NCI-H2196 (cell line): ENCODE measurements around the gene ITPR1.

Source experiments
- DNase-seq: peaks from one replicate; lab custom pipeline; 2025; ENCODE audit not compliant: unreplicated experiment; lab: John Stamatoyannopoulos, UW

Gene ITPR1

GRCh38 chr3:4529876-4530588, 36.9 kb downstream of the ITPR1 start:
- DNase-seq, result no peak

GRCh38 chr3:4531478-4532025, 38.4 kb downstream of the ITPR1 start:
- no peak for DNase-seq

- no peak for DNase-seq
Observed at GRCh38 chr3:4532535-4533112, 39.5 kb downstream of the ITPR1 start.

GRCh38 chr3:4533489-4534443, 40.6 kb downstream of the ITPR1 start:
- DNase-seq, result no peak

- DNase-seq, result no peak
Observed at GRCh38 chr3:4534906-4535305, 41.8 kb downstream of the ITPR1 start.

GRCh38 chr3:4536260-4536659, 43.1 kb downstream of the ITPR1 start:
- DNase-seq, result no peak

- DNase-seq, result no peak
Observed at GRCh38 chr3:4540267-4540666, 47.1 kb downstream of the ITPR1 start.

- DNase-seq, result no peak
Observed at GRCh38 chr3:4543110-4543509, 50.0 kb downstream of the ITPR1 start.

GRCh38 chr3:4546346-4547178, 53.4 kb downstream of the ITPR1 start:
- DNase-seq, result no peak

- no peak for DNase-seq
Observed at GRCh38 chr3:4547799-4548198, 54.7 kb downstream of the ITPR1 start.

- DNase-seq, result no peak
Observed at GRCh38 chr3:4548356-4548755, 55.2 kb downstream of the ITPR1 start.

- DNase-seq, result no peak
Observed at GRCh38 chr3:4548780-4549179, 55.6 kb downstream of the ITPR1 start.

GRCh38 chr3:4549896-4550295, 56.7 kb downstream of the ITPR1 start:
- DNase-seq, result no peak

- no peak for DNase-seq
Observed at GRCh38 chr3:4551051-4551711, 58.0 kb downstream of the ITPR1 start.

GRCh38 chr3:4551794-4552442, 58.8 kb downstream of the ITPR1 start:
- DNase-seq, result no peak

GRCh38 chr3:4552811-4553210, 59.7 kb downstream of the ITPR1 start:
- DNase-seq, result no peak

- no peak for DNase-seq
Observed at GRCh38 chr3:4561661-4562060, 68.5 kb downstream of the ITPR1 start.

GRCh38 chr3:4562595-4562994, 69.4 kb downstream of the ITPR1 start:
- DNase-seq, result no peak

GRCh38 chr3:4564270-4564669, 71.1 kb downstream of the ITPR1 start:
- no peak for DNase-seq
